ENCODE data around the gene PTPN6.

PTPN6 gene

GRCh38 chr12:6942331-6942665 is 8.9 kb upstream of the PTPN6 start:
- no peak for DNase-seq

GRCh38 chr12:6943389-6943721 is 7.8 kb upstream of the PTPN6 start:
- DNase-seq, result peak; percentile 65

- DNase-seq, result peak; percentile 61
These were observed 7.3 kb upstream of the PTPN6 start, which contains the start of the genes C12orf57 and RNU7-1 for GRCh38 chr12:6943722-6944380. Gene C12orf57, plus strand, starts transcription at chr12:6944022. Its CDS starts 100 bp downstream, at chr12:6944122. Gene RNU7-1, plus strand, starts transcription at chr12:6943816.

GRCh38 chr12:6944381-6945186 is 6.6 kb upstream of the PTPN6 start:
- peak; percentile 82 for DNase-seq

GRCh38 chr12:6945613-6946012 is 5.5 kb upstream of the PTPN6 start:
- no peak for DNase-seq

- DNase-seq, result peak; percentile 45
These were observed 4.9 kb upstream of the PTPN6 start for GRCh38 chr12:6946033-6946919.

GRCh38 chr12:6946920-6947374 is 4.2 kb upstream of the PTPN6 start:
- DNase-seq, result no peak

- no peak for DNase-seq
These were observed 3.5 kb upstream of the PTPN6 start for GRCh38 chr12:6947615-6948014.

GRCh38 chr12:6948873-6949594 is 2.1 kb upstream of the PTPN6 start:
- no peak for DNase-seq

- no peak for DNase-seq
These were observed 755 bp upstream of the PTPN6 start for GRCh38 chr12:6950401-6950801.

GRCh38 chr12:6951551-6952120 is 480 bp downstream of the PTPN6 start:
- no peak for DNase-seq

GRCh38 chr12:6952121-6952862 is 1.1 kb downstream of the PTPN6 start:
- DNase-seq, result no peak

GRCh38 chr12:6952863-6953441 is 1.8 kb downstream of the PTPN6 start:
- no peak for DNase-seq

GRCh38 chr12:6953442-6954315 is 2.5 kb downstream of the PTPN6 start:
- DNase-seq, result peak; percentile 74

GRCh38 chr12:6954316-6955107 is 3.4 kb downstream of the PTPN6 start:
- DNase-seq, result no peak

- no peak for DNase-seq
These were observed 4.2 kb downstream of the PTPN6 start for GRCh38 chr12:6955108-6956020.

GRCh38 chr12:6956021-6956727 is 5.0 kb downstream of the PTPN6 start:
- no peak for DNase-seq
